IPS-18a (cell line): ENCODE data around the gene VPS37D.
"Not testable (repeated sequence)": the region's sequence is repeated elsewhere in the genome, so short reads cannot be mapped to it uniquely, and the experiment has no call there.

Experiments
- H3K27ac ChIP-seq: one replicate; pipeline ENCODE4 v1.5.1; 2013; ENCODE audit warnings: low read length
- H3K27me3 ChIP-seq: one replicate; pipeline ENCODE4 v1.6.1; 2013; ENCODE audit warnings: mild to moderate bottlenecking, low read length; ENCODE audit not compliant: control insufficient read depth, insufficient read depth
- H3K36me3 ChIP-seq: one replicate; pipeline ENCODE4 v1.6.1; 2013; ENCODE audit warnings: low read depth, low read length; ENCODE audit not compliant: control insufficient read depth
- H3K4me1 ChIP-seq: one replicate; pipeline ENCODE4 v1.6.1; 2013; ENCODE audit warnings: low read depth, low read length; ENCODE audit not compliant: control insufficient read depth
- H3K4me3 ChIP-seq: one replicate; pipeline ENCODE4 v1.5.1; 2013; ENCODE audit warnings: low read length
- H3K9ac ChIP-seq: one replicate; pipeline ENCODE4 v1.6.1; 2013; ENCODE audit warnings: mild to moderate bottlenecking, low read length, moderate library complexity
- H3K9me3 ChIP-seq: one replicate; pipeline ENCODE4 v1.6.1; 2013; ENCODE audit warnings: low read depth, low read length; ENCODE audit not compliant: control insufficient read depth

Gene VPS37D

GRCh38 chr7:73669288-73669701, 1.7 kb downstream of the VPS37D start:
- no peak overlapping the region for H3K9ac ChIP-seq
- no peak overlapping the region for H3K27ac ChIP-seq
- peaks cover 11% of the 10 kb centered on the region for H3K27me3 ChIP-seq
- H3K4me1 ChIP-seq, result peaks cover 3% of the 10 kb centered on the region
- no peak overlapping the region for H3K4me3 ChIP-seq
- no peaks in the 10 kb centered on the region for H3K9me3 ChIP-seq
- H3K36me3 ChIP-seq, result no peaks in the 10 kb centered on the region

DNA sequence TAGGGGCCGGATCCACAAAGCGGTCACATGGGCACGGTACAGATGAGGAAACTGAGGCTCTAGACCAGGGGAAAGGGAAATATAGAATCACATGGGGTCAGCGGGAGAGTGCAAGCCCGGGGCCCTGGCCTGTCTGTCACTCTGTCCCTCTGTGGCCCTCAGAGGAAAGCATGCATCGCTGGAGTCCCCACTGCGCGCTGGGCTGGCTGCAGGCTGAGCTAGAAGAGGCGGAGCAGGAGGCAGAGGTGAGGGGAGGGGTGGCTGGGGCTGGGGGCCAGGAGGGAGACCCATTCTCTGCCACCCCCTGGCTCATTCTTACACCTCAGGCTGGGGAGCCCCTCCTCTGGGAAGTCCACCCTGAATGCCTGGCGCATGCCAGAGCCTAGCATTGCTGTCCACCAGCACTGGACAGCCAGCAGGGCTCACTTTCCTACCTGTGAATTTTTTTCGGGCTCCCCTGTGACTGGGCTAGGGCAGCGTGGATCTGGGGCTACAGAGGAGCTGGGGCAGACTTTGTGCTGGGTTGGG, 2.3 kb downstream of the VPS37D start:
- Histone ChIP-seq H3K4me1 (peaks cover 3% of the 10 kb centered on the region), H3K36me3 (no peaks in the 10 kb centered on the region), H3K9ac (no peak overlapping the region), H3K4me3 (no peak overlapping the region), H3K9me3 (no peaks in the 10 kb centered on the region), H3K27me3 (peaks cover 11% of the 10 kb centered on the region), H3K27ac (no peak overlapping the region)

DNA sequence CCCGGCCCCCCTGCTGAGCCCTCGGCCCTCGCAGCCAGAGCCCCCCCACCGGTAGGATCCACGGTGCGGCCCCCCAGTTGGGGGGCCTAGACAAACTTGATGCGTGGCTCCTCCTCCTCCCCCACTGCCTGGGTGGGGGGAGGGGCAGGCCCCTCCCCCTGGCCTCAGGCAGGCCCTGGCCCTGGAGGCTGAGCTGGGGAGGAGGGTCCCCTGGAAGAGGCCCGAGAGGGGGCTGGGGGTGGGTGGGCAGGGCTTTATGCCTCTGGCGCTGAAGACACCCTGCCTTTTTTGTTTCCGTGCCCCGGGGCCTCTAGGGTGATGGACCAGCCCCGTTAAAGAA, 3.7 kb downstream of the VPS37D start:
- no peak overlapping the region for H3K27ac ChIP-seq

DNA sequence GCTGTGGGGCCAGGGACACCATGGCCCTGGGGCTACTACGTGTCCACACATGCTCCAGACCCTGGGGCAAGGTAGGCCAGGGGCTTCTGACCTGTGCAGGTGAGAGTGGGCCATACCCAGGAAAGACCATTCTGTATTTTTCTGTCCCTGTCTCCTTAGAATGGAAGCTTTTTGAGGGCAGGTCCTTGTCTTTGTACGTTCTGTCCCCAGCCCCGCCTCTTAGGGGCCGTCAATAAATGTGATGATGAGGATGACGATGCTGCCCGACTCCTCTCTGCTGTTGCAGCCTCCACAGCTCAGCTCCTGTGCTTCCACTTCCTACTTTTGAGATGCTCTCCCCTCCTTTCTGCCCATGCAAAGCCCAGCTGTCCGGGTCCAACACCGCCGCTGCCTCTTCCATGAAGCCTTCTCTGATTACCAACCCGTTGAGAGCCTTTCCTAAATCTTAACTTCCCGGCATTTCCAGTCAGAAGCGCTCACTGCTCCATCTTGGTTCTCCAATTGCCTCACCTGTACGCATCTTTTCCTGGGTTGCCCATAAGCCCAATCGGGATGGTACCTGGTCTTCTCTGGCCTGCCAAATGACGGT, 4.3 kb downstream of the VPS37D start:
- H3K27me3 ChIP-seq, result peaks cover 7% of the 10 kb centered on the region
- H3K36me3 ChIP-seq, result no peaks in the 10 kb centered on the region
- no peak overlapping the region for H3K4me3 ChIP-seq
- H3K9ac ChIP-seq, result no peak overlapping the region
- H3K27ac ChIP-seq, result no peak overlapping the region
- H3K9me3 ChIP-seq, result no peaks in the 10 kb centered on the region
- peaks cover 3% of the 10 kb centered on the region for H3K4me1 ChIP-seq

More for the DNA sequence above, 3.7 kb downstream of the VPS37D start:
- Histone ChIP-seq H3K9ac (no peak overlapping the region), H3K36me3 (no peaks in the 10 kb centered on the region), H3K27me3 (peaks cover 10% of the 10 kb centered on the region), H3K4me3 (no peak overlapping the region), H3K9me3 (no peaks in the 10 kb centered on the region), H3K4me1 (peaks cover 3% of the 10 kb centered on the region)

DNA sequence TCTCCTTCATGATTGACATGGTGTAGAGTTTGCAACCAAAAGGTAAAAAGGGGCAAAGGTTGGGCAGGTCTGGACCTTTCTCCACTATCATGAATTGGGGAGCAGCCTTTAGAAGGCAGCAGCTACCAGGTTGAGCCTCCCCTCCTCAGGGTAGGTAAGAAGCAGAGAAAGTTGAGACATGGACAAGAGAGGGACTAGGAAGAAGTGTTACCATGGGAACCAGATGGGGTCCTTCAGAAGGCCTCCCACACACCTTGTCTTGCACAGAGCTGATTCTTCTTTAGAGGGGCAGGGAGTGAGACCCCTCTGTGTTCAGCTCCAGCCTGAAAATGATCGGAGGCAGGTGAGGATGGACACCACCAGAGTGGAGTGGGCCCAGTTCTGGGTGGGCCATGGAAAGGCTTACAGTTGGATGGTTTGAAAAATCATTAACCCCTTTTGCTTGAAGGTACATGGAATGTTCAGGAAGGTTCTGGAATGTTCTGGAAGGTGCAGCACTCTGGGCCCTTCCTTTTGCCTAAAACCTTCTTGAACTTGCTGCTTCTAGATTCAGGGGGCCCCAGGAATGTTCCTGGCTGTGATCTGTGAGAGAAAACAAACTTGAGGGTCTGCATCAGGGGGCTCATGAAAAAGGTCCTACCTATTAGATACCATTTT, 7.0 kb downstream of the VPS37D start:
- no peak overlapping the region for H3K9ac ChIP-seq
- H3K27ac ChIP-seq, result no peak overlapping the region
- peaks cover 11% of the 10 kb centered on the region for H3K36me3 ChIP-seq
- H3K9me3 ChIP-seq, result no peaks in the 10 kb centered on the region
- H3K4me1 ChIP-seq, result no peaks in the 10 kb centered on the region
- H3K27me3 ChIP-seq, result no peaks in the 10 kb centered on the region
- no peak overlapping the region for H3K4me3 ChIP-seq

GRCh38 chr7:73676062-73676461, 8.4 kb downstream of the VPS37D start:
- not testable (repeated sequence) for H3K4me1 ChIP-seq

DNA sequence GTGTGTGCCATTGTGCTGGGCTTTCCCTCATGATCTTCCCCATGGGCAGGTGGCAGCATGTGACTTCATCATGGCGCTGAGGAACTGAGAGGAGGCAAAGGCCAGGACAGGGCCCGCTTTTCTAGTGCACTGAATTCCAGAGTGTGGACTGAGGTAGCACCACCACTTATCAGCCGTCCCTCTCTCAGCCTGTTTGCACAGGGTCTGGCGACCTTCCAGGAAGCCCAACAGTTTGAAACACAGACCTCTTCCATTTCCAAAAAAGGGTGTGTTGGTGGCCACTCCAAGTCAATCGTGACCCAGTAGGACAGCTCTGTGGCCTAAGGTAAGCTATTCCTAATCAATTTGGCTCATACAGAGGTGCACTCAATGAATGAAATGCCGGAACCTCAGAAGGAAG, 11.2 kb downstream of the VPS37D start:
- Histone ChIP-seq H3K27ac (no peak overlapping the region), H3K4me1 (peaks cover 7% of the 10 kb centered on the region), H3K4me3 (no peak overlapping the region), H3K9ac (no peak overlapping the region), H3K36me3 (peaks cover 11% of the 10 kb centered on the region), H3K9me3 (no peaks in the 10 kb centered on the region), H3K27me3 (no peaks in the 10 kb centered on the region)

More at GRCh38 chr7:73676062-73676461, 8.4 kb downstream of the VPS37D start:
- H3K4me3 ChIP-seq, H3K9me3 ChIP-seq, H3K27ac ChIP-seq, H3K27me3 ChIP-seq, H3K9ac ChIP-seq: not testable (repeated sequence)
- H3K36me3 ChIP-seq, result peaks cover 11% of the 10 kb centered on the region

- no peak overlapping the region for H3K9ac ChIP-seq
- H3K36me3 ChIP-seq, result peaks cover 11% of the 10 kb centered on the region
- H3K27me3 ChIP-seq, result no peaks in the 10 kb centered on the region
- no peaks in the 10 kb centered on the region for H3K9me3 ChIP-seq
- peaks cover 7% of the 10 kb centered on the region for H3K4me1 ChIP-seq
- H3K4me3 ChIP-seq, result no peak overlapping the region
- H3K27ac ChIP-seq, result no peak overlapping the region
Measured at GRCh38 chr7:73679709-73680108, 12.1 kb downstream of the VPS37D start.

GRCh38 chr7:73680501-73680900, 12.9 kb downstream of the VPS37D start:
- Histone ChIP-seq H3K9ac (no peak overlapping the region), H3K27ac (no peak overlapping the region), H3K36me3 (peaks cover 11% of the 10 kb centered on the region), H3K4me3 (no peak overlapping the region), H3K9me3 (no peaks in the 10 kb centered on the region), H3K27me3 (no peaks in the 10 kb centered on the region), H3K4me1 (peaks cover 7% of the 10 kb centered on the region)

- Histone ChIP-seq H3K36me3 (peaks cover 11% of the 10 kb centered on the region), H3K4me1 (peaks cover 7% of the 10 kb centered on the region), H3K9ac (no peak overlapping the region), H3K27me3 (no peaks in the 10 kb centered on the region), H3K4me3 (no peak overlapping the region), H3K27ac (no peak overlapping the region), H3K9me3 (no peaks in the 10 kb centered on the region)
Measured at GRCh38 chr7:73681031-73681430, 13.4 kb downstream of the VPS37D start.

- Histone ChIP-seq H3K9ac (peak overlapping the region; percentile 90), H3K4me3 (peak overlapping the region; percentile 88), H3K4me1 (peaks cover 7% of the 10 kb centered on the region), H3K27me3 (no peaks in the 10 kb centered on the region), H3K36me3 (peaks cover 18% of the 10 kb centered on the region), H3K27ac (peak overlapping the region; percentile 84), H3K9me3 (no peaks in the 10 kb centered on the region)
Measured at GRCh38 chr7:73682745-73683055, 15.1 kb downstream of the VPS37D start.
